Measurements from ENCODE around the gene ENPP7.

ENPP7 gene

DNA sequence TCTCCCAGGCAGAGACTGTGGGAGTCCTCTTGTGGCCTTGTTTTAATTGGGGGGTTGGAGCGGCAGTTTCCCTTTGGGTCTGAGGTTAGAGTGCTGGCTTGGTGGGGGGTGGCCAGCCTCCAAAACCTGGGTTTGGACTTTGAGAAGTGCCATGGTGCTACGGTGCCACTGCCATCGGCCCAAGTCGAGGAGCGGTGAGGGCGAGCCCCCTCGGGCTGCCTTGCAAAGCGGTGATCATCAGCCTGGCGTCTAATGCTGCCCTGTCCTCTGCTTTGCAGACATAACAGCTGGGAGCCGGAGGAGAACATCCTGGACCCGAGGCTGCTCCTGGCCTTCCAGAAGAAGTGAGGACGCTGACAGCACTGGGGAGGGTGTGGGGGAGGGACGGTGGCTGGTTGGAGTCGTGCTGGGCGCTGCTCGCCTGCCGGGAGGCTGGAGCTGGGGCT is 48.4 kb downstream of the ENPP7 start (continued):
- no peak for TF ChIP-seq MZF1 (tag by site-specific recombination; IDR thresholded peaks at IDR 0.05; ENCODE audit: borderline replicate concordance)
- no peak for TF ChIP-seq ZNF175 (tag by site-specific recombination; IDR thresholded peaks at IDR 0.05)
- peak; percentile 3; the same call in 1 of the 2 replicates for TF ChIP-seq ZNF341 (tag by site-specific recombination; IDR thresholded peaks at IDR 0.05; ENCODE audit: low read depth)
- no peak for TF ChIP-seq ZNF335 (tag by site-specific recombination; conservative IDR thresholded peaks at IDR 0.05)
- TF ChIP-seq, protein P1, sequence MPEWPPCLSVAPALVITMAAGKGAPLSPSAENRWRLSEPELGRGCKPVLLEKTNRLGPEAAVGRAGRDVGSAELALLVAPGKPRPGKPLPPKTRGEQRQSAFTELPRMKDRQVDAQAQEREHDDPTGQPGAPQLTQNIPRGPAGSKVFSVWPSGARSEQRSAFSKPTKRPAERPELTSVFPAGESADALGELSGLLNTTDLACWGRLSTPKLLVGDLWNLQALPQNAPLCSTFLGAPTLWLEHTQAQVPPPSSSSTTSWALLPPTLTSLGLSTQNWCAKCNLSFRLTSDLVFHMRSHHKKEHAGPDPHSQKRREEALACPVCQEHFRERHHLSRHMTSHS (tag by site-specific recombination; IDR thresholded peaks at IDR 0.05), result no peak
- TF ChIP-seq REPIN1 (tag by site-specific recombination; IDR thresholded peaks at IDR 0.05; ENCODE audit: low read depth), result no peak; the same call in 1 of the 2 replicates
- TF ChIP-seq ZNF350 (tag by site-specific recombination; IDR thresholded peaks at IDR 0.05), result no peak
- TF ChIP-seq MEIS1 (CRISPR knock-in tag; IDR thresholded peaks at IDR 0.05; ENCODE audit: borderline replicate concordance), result no peak
- TF ChIP-seq ZNF670 (tag by site-specific recombination; IDR thresholded peaks at IDR 0.05; ENCODE audit: low read depth), result no peak
- TF ChIP-seq OSR2 (tag by site-specific recombination; IDR thresholded peaks at IDR 0.05), result no peak; the same call in 1 of the 2 replicates
- no peak for TF ChIP-seq ZNF558 (tag by site-specific recombination; IDR thresholded peaks at IDR 0.05)
- no peak for TF ChIP-seq ZNF121 (tag by site-specific recombination; IDR thresholded peaks at IDR 0.05)
- peak; percentile 9; the same call in 1 of the 2 replicates for TF ChIP-seq ZNF610 (tag by site-specific recombination; IDR thresholded peaks at IDR 0.05; ENCODE audit: borderline replicate concordance)
- TF ChIP-seq, protein P2, sequence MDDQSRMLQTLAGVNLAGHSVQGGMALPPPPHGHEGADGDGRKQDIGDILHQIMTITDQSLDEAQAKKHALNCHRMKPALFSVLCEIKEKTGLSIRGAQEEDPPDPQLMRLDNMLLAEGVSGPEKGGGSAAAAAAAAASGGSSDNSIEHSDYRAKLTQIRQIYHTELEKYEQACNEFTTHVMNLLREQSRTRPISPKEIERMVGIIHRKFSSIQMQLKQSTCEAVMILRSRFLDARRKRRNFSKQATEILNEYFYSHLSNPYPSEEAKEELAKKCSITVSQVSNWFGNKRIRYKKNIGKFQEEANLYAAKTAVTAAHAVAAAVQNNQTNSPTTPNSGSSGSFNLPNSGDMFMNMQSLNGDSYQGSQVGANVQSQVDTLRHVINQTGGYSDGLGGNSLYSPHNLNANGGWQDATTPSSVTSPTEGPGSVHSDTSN (CRISPR knock-in tag; IDR thresholded peaks at IDR 0.05), result no peak
- 0 out of 2 replicates have a peak, but pooled peaks have one; percentile 59 for TF ChIP-seq ZNF600 (tag by site-specific recombination; IDR thresholded peaks at IDR 0.05)
- TF ChIP-seq, protein P3, sequence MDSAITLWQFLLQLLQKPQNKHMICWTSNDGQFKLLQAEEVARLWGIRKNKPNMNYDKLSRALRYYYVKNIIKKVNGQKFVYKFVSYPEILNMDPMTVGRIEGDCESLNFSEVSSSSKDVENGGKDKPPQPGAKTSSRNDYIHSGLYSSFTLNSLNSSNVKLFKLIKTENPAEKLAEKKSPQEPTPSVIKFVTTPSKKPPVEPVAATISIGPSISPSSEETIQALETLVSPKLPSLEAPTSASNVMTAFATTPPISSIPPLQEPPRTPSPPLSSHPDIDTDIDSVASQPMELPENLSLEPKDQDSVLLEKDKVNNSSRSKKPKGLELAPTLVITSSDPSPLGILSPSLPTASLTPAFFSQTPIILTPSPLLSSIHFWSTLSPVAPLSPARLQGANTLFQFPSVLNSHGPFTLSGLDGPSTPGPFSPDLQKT (IDR thresholded peaks at IDR 0.05; ENCODE audit: borderline replicate concordance, low read depth, low read length), result no peak
- TF ChIP-seq ZNF768 (tag by site-specific recombination; IDR thresholded peaks at IDR 0.05), result no peak
- no peak for TF ChIP-seq ZNF416 (tag by site-specific recombination; IDR thresholded peaks at IDR 0.05)
- peak; percentile 66 for TF ChIP-seq ZBTB17 (tag by site-specific recombination; IDR thresholded peaks at IDR 0.05)
- no peak for TF ChIP-seq ZNF514 (tag by site-specific recombination; IDR thresholded peaks at IDR 0.05)
- peak; percentile 5; the same call in 1 of the 2 replicates for TF ChIP-seq GLIS2 (tag by site-specific recombination; IDR thresholded peaks at IDR 0.05)
- TF ChIP-seq SP7 (tag by site-specific recombination; IDR thresholded peaks at IDR 0.05), result peak; percentile 87
- TF ChIP-seq KLF1 (tag by site-specific recombination; IDR thresholded peaks at IDR 0.05), result 0 out of 2 replicates have a peak, but pooled peaks have one; percentile 6
- TF ChIP-seq BCL11A (tag by site-specific recombination; IDR thresholded peaks at IDR 0.05; ENCODE audit: low read depth), result no peak
- TF ChIP-seq ZNF140 (tag by site-specific recombination; IDR thresholded peaks at IDR 0.05), result no peak
- TF ChIP-seq ZNF621 (tag by site-specific recombination; IDR thresholded peaks at IDR 0.05), result no peak
- no peak for TF ChIP-seq ZNF426 (tag by site-specific recombination; IDR thresholded peaks at IDR 0.05)
- no peak for TF ChIP-seq ZNF146 (tag by site-specific recombination; IDR thresholded peaks at IDR 0.05)
- TF ChIP-seq ZBTB1 (tag by site-specific recombination; IDR thresholded peaks at IDR 0.05), result 0 out of 2 replicates have a peak, but pooled peaks have one; percentile 7
- TF ChIP-seq SCRT1 (tag by site-specific recombination; IDR thresholded peaks at IDR 0.05; ENCODE audit: borderline replicate concordance), result no peak
- TF ChIP-seq, protein P4, sequence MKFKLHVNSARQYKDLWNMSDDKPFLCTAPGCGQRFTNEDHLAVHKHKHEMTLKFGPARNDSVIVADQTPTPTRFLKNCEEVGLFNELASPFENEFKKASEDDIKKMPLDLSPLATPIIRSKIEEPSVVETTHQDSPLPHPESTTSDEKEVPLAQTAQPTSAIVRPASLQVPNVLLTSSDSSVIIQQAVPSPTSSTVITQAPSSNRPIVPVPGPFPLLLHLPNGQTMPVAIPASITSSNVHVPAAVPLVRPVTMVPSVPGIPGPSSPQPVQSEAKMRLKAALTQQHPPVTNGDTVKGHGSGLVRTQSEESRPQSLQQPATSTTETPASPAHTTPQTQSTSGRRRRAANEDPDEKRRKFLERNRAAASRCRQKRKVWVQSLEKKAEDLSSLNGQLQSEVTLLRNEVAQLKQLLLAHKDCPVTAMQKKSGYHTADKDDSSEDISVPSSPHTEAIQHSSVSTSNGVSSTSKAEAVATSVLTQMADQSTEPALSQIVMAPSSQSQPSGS (tag by site-specific recombination; IDR thresholded peaks at IDR 0.05; ENCODE audit: low read depth), result no peak
- no peak for TF ChIP-seq ZNF677 (tag by site-specific recombination; IDR thresholded peaks at IDR 0.05)
- 0 out of 2 replicates have a peak, but pooled peaks have one; percentile 35 for TF ChIP-seq ZBTB20 (tag by site-specific recombination; IDR thresholded peaks at IDR 0.05)
- peak; percentile 5; the same call in 1 of the 2 replicates for TF ChIP-seq ZNF366 (tag by site-specific recombination; conservative IDR thresholded peaks at IDR 0.05)
- TF ChIP-seq IKZF3 (tag by site-specific recombination; IDR thresholded peaks at IDR 0.05), result no peak
- TF ChIP-seq ZNF184 (tag by site-specific recombination; IDR thresholded peaks at IDR 0.05), result no peak
- TF ChIP-seq ZNF548 (tag by site-specific recombination; IDR thresholded peaks at IDR 0.05), result no peak
- TF ChIP-seq ZNF555 (tag by site-specific recombination; conservative IDR thresholded peaks at IDR 0.05), result no peak
- TF ChIP-seq ZIC2 (tag by site-specific recombination; IDR thresholded peaks at IDR 0.05), result peak; percentile 80
- no peak for TF ChIP-seq HOXA7 (CRISPR knock-in tag; IDR thresholded peaks at IDR 0.05; ENCODE audit: borderline replicate concordance)

Measured in HEK293 (cell line).